GM12874 (cell line): ENCODE data around the gene MRTFA.

Experiments
- CTCF ChIP-seq: IDR thresholded peaks from 2 replicates; pipeline ENCODE4 v1.5.1; 2011; ENCODE audit warnings: low read depth, mild to moderate bottlenecking, control low read depth, low read length, moderate library complexity; ENCODE audit not compliant: insufficient read depth

MRTFA gene

GRCh38 chr22:40432625-40433024 is 203.9 kb downstream of the MRTFA start:
- no peak for TF ChIP-seq CTCF

DNA sequence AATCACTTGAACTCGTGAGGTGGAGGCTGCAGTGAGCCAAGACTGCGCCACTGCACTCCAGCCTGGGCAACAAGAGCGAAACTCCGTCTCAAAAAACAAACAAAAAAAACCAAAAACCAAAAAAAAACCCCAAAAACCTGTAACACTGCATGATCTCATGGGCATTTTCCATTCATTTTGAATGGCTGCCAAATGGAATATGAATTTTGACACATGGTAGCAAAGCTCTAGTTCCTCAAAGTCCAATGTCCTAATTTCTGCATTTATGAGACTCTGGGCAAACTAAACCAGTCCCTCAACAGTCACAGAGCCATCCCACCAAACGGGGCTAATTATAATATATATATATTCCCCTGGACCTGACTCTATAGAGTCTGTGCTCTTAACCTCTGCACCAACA is 204.4 kb downstream of the MRTFA start:
- no peak for TF ChIP-seq CTCF

DNA sequence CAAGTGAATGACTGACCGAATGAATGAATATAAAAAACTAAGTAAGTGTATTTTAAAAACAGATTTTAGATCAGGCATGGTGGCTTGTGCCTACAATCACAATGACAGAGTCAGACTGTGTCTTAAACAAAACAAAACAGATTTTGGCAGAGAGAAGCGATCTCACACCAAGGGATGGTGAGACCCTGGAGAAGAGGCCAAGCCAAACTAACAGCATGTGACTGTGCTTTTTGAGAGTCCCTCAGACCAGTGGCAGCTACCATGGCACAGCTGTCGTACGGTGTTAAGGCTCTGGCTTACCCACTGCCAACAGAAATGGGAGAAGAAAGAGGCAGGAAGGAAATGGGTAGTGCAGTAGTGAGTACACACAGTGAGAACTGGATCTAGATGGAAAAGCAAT is 205.5 kb downstream of the MRTFA start:
- TF ChIP-seq CTCF = no peak

DNA sequence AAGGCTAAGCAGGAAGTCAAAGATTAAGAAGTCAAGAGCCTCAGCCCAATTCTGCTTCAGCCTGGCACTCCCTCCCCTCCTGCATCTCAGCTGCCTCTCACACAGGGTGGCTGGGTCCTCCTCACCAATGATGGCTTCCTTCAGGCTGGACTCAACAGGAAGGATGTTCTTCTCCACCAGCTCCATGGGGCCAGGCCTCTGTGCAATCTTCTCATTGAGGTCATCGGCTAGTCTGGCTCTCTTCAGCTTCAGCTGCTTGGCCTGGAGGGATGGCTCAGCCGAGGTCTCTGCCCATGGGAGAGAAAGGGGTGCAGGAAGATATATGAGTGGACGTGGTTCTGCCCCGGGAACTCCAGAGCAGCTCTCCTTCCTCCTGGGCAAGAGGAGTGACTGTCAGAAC is 207.0 kb downstream of the MRTFA start:
- TF ChIP-seq CTCF = no peak

- no peak for TF ChIP-seq CTCF
Measured at GRCh38 chr22:40428796-40429195, 207.7 kb downstream of the MRTFA start.

DNA sequence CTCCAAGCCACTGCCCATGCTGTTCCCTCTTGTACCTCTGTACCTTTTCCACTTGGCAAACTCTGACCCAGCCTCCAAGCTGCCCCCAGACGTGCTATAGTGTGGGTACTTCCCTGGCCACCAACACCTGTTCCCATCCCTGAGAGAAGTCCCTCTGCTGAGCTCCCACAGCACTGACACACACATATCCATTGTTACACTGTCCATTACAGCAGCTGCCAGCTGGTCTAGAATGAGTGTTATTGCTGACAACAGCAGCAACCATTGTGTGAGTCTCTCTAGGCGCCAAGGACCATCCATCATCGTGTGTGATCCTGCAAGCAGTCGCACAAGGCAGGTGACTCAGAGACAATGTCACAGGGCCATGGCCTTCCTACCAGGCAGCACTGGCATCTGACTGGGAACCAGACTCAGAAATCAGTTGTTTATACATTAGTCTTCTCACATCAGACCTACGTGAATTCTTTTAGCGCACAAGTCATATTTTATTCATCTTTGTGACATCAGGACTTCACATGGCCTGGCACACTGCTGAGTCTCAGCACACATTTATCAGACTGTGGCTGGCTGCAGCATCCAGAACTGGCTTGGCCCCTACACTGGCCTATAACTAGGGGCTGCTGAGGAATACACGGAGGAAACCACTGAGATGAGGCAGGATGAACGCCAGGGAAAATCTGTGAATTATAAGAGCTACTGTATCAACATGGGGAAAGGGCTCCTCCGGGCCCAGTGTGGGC is 209.8 kb downstream of the MRTFA start:
- TF ChIP-seq CTCF = no peak

DNA sequence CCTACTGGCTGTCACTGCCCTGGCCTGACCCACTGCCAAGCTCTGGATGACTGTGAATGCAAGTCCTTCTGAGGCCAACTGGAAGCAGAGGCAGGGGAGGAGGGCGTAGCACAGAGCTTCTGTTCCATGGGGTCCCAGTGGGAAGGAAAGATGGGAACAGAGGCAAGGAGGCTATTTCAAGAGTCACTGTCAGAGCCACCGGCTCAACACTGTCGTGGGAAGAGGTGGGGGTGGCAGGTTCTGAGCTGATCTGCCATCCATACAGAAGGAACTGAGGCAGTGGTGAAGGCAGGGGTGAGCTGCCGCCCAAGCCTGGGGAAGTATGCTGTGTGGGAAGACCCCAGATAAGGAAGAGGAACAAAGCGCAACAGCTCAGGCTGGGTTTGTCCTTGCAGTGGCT is 211.4 kb downstream of the MRTFA start:
- no peak for TF ChIP-seq CTCF
